PC-9 (cell line): ENCODE measurements around the gene NFIA. TPM values are rescaled to one million over a fixed set of nuclear protein-coding genes. Genes with fewer than 3 reads are reported as not detected.

Experiments
- BruUV-seq: library from RNA; stranded (reverse); fragments of 400-500 nt; replicated peaks from 2 replicates; lab custom pipeline; 2021; lab: Mats Ljungman, UMichigan
- CTCF ChIA-PET: fragments of 300-600 bp; sonication (Branson Sonifier 250); formaldehyde crosslinking; loops from one replicate; lab custom pipeline; 2022; ENCODE audit warnings: antibody characterized with exemption; lab: Charles Lee
- POLR2A ChIA-PET: fragments of 300-600 bp; sonication (Branson Sonifier 250); formaldehyde crosslinking; loops from one replicate; lab custom pipeline; 2022; ENCODE audit warnings: antibody characterized with exemption; ENCODE audit not compliant: unreplicated experiment; lab: Charles Lee
- DNase-seq, 2 experiments: peaks; one replicate each; pipeline versions ENCODE4 v3.0.0 to v3.0.0-alpha.2; 2015 to 2022; ENCODE audit warnings: mixed read lengths in 1 of 2
- H2AFZ ChIP-seq: fragments of 200-600 bp; sonication (generic); 2 replicates; pipeline ENCODE4 v1.8.1; 2017; ENCODE audit warnings: antibody characterized with exemption
- H3F3A ChIP-seq: fragments of 200-600 bp; sonication (generic); 2 replicates; pipeline ENCODE4 v1.8.1; 2017; ENCODE audit warnings: antibody characterized with exemption, mild to moderate bottlenecking, low read depth; ENCODE audit not compliant: insufficient read depth
- H3K27ac ChIP-seq: fragments of 200-600 bp; sonication (generic); 2 replicates; pipeline ENCODE4 v1.6.1; 2016; ENCODE audit warnings: mixed run types
- H3K27me3 ChIP-seq: fragments of 200-600 bp; sonication (generic); 2 replicates; pipeline ENCODE4 v1.6.1; 2016; ENCODE audit warnings: low read depth, mixed run types; ENCODE audit not compliant: insufficient read depth
- H3K36me3 ChIP-seq: fragments of 200-600 bp; sonication (generic); 2 replicates; pipeline ENCODE4 v1.6.1; 2016; ENCODE audit warnings: low read depth, mixed run types
- H3K4me1 ChIP-seq: fragments of 200-600 bp; sonication (generic); replicated peaks from 2 replicates; pipeline ENCODE4 v1.6.1; 2016; ENCODE audit warnings: mixed run types; ENCODE audit not compliant: insufficient read depth
- H3K4me2 ChIP-seq: fragments of 200-600 bp; sonication (generic); 2 replicates; pipeline ENCODE4 v1.6.1; 2017; ENCODE audit warnings: mixed run types
- H3K4me3 ChIP-seq: fragments of 200-600 bp; sonication (generic); 2 replicates; pipeline ENCODE4 v1.6.1; 2016; ENCODE audit warnings: mixed run types
- H3K79me2 ChIP-seq: fragments of 200-600 bp; sonication (generic); 2 replicates; pipeline ENCODE4 v1.6.1; 2017; ENCODE audit warnings: low read depth, mixed run types
- H3K9me2 ChIP-seq: fragments of 200-600 bp; sonication (generic); 2 replicates; pipeline ENCODE4 v1.8.1; 2017; ENCODE audit warnings: mild to moderate bottlenecking; ENCODE audit not compliant: insufficient read depth
- H3K9me3 ChIP-seq: fragments of 200-600 bp; sonication (generic); 2 replicates; pipeline ENCODE4 v1.8.1; 2016; ENCODE audit warnings: low read depth; ENCODE audit not compliant: insufficient read depth
- H4K20me1 ChIP-seq: fragments of 200-600 bp; sonication (generic); 2 replicates; pipeline ENCODE4 v1.8.1; 2017; ENCODE audit not compliant: insufficient read depth
- EZH2 ChIP-seq: fragments of 200-600 bp; sonication (generic); IDR thresholded peaks from 2 replicates; pipeline ENCODE4 v1.8.0; 2017; ENCODE audit warnings: antibody characterized with exemption, low read depth
- intact Hi-C: fragments of 100-400 bp; cut with micrococcal nuclease; formaldehyde crosslinking; loops from one replicate; pipeline ENCODE4 v1.10.0; 2022; ENCODE audit not compliant: unreplicated experiment
- total RNA-seq: library from RNA; stranded (reverse); gene quantifications from 2 replicates; pipeline ENCODE4 v1.2.3, GENCODE V29; 2021
- TF ChIP-seq, protein P1 (sequence below): fragments of 200-600 bp; sonication (generic); conservative IDR thresholded peaks from 2 replicates; pipeline ENCODE4 v1.6.1; 2017; ENCODE audit warnings: mixed run types, antibody characterized with exemption, mild to moderate bottlenecking, moderate library complexity

Gene NFIA
- total RNA-seq, 1 experiment from 2014 or later, result 26.7 TPM

DNA sequence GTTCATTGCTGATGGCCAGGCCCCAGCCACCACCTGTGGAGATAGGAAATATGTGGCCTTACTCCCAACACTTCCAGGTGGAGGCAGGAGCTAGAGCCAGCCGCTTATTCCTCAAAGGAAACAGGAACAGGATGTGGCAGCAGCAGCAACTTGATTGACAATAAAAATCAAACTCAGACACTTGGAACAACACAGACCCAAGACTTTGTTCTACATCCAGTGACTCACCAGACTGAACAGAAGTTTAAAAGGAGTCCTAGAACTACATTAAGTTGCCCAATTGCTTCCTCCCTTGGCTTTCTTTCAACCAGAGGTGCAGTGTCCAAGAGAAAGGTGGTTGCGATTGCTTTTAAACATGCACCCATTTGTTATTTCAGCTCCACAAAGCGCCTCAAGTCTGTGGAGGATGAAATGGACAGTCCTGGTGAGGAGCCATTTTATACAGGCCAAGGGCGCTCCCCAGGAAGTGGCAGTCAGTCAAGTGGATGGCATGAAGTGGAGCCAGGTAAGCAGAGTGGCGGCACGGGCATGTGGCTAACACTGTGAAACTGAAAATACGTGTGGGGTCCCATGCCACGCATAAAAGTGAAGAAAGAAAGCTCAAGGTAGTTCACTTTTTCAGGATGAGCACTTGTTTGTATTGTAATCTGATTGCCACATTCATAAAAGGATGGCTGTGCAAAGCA is 276.6 kb downstream of the NFIA start:
- no TSS peak for BruUV-seq
- H3K27ac ChIP-seq, result no peak overlapping the region
- POLR2A ChIA-PET, result no interaction called here

DNA sequence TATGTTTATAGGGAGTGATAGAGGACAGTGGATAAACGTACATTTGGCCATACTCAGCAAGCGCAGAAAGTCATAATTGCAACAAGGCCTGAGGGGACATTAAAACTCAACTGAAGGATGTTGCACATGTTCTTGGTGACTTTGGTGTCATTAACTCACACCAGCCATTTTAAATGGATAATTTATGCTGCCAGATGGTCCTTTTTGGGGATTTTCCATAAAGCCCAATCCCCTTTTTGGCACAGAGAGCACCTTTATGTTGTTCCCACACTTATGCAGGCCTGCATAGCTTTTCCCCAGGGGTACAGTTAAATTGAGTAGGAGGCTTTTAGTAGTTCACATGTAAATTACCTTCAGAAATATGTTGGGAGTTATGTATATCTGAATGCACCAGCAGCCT is 279.6 kb downstream of the NFIA start:
- H4K20me1 ChIP-seq, result no peaks in the 10 kb centered on the region
- H2AFZ ChIP-seq, result no peak overlapping the region
- H3K27ac ChIP-seq, result no peak overlapping the region
- H3K4me2 ChIP-seq, result no peak overlapping the region
- BruUV-seq, result no TSS peak
- no peaks in the 10 kb centered on the region for H3K36me3 ChIP-seq
- H3F3A ChIP-seq, result no peaks in the 10 kb centered on the region
- no peaks in the 10 kb centered on the region for H3K9me2 ChIP-seq
- TF ChIP-seq EZH2, result no peak
- TF ChIP-seq, protein P1, sequence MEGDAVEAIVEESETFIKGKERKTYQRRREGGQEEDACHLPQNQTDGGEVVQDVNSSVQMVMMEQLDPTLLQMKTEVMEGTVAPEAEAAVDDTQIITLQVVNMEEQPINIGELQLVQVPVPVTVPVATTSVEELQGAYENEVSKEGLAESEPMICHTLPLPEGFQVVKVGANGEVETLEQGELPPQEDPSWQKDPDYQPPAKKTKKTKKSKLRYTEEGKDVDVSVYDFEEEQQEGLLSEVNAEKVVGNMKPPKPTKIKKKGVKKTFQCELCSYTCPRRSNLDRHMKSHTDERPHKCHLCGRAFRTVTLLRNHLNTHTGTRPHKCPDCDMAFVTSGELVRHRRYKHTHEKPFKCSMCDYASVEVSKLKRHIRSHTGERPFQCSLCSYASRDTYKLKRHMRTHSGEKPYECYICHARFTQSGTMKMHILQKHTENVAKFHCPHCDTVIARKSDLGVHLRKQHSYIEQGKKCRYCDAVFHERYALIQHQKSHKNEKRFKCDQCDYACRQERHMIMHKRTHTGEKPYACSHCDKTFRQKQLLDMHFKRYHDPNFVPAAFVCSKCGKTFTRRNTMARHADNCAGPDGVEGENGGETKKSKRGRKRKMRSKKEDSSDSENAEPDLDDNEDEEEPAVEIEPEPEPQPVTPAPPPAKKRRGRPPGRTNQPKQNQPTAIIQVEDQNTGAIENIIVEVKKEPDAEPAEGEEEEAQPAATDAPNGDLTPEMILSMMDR, result no peak
- H3K4me1 ChIP-seq, result no peaks in the 10 kb centered on the region
- H3K9me3 ChIP-seq, result no peaks in the 10 kb centered on the region
- H3K4me3 ChIP-seq, result no peak overlapping the region
- intact Hi-C loops, result no loop called here
- POLR2A ChIA-PET, result no interaction called here
- no peaks in the 10 kb centered on the region for H3K27me3 ChIP-seq
- CTCF ChIA-PET, result no interaction called here
- no peak for DNase-seq
- H3K79me2 ChIP-seq, result no peaks in the 10 kb centered on the region

More for the DNA sequence above, 276.6 kb downstream of the NFIA start:
- DNase-seq, result no peak
- Histone ChIP-seq H3F3A (no peaks in the 10 kb centered on the region), H4K20me1 (no peaks in the 10 kb centered on the region), H2AFZ (no peak overlapping the region), H3K36me3 (0 out of 2 replicates have a peak, but pooled peaks cover 2% of the 10 kb centered on the region), H3K9me3 (no peaks in the 10 kb centered on the region), H3K4me2 (no peak overlapping the region), H3K27me3 (no peaks in the 10 kb centered on the region), H3K4me3 (no peak overlapping the region), H3K79me2 (no peaks in the 10 kb centered on the region), H3K9me2 (0 out of 2 replicates have a peak, but pooled peaks cover 6% of the 10 kb centered on the region), H3K4me1 (no peaks in the 10 kb centered on the region)
- CTCF ChIA-PET, result no interaction called here
- intact Hi-C loops, result no loop called here
- TF ChIP-seq EZH2, result no peak
- TF ChIP-seq, protein P1, result no peak

DNA sequence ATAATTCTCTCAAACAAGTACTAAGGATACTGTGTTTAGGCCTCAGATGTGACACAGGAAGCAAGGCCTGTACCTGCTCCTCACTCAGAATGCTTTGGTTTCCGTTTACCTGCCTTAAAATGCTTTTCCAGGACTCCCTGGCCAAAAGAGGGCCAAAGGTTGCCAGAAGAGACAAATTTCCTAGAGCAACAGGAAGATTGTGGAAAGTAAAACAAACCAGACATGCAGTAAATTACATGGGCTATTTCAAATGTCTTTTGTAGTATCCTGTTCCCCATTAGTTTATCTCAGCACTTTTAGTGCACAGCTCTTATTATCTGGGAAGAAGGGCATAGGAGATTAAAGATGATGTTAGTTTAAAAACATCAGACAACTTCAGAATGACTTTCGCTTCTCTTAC is 280.0 kb downstream of the NFIA start:
- Histone ChIP-seq H3K9me2 (no peaks in the 10 kb centered on the region), H3K9me3 (no peaks in the 10 kb centered on the region), H4K20me1 (no peaks in the 10 kb centered on the region), H3K4me1 (no peaks in the 10 kb centered on the region), H3K79me2 (no peaks in the 10 kb centered on the region), H3F3A (no peaks in the 10 kb centered on the region), H3K27ac (no peak overlapping the region), H3K4me3 (no peak overlapping the region), H3K36me3 (no peaks in the 10 kb centered on the region), H3K4me2 (no peak overlapping the region), H2AFZ (no peak overlapping the region), H3K27me3 (no peaks in the 10 kb centered on the region)
- BruUV-seq, result no TSS peak
- CTCF ChIA-PET, result no interaction called here
- intact Hi-C loops, result no loop called here
- no peak for DNase-seq
- TF ChIP-seq EZH2, result no peak
- TF ChIP-seq, protein P1, result no peak
- POLR2A ChIA-PET, result no interaction called here
